ENCODE results near the gene CHCHD2.

DNA sequence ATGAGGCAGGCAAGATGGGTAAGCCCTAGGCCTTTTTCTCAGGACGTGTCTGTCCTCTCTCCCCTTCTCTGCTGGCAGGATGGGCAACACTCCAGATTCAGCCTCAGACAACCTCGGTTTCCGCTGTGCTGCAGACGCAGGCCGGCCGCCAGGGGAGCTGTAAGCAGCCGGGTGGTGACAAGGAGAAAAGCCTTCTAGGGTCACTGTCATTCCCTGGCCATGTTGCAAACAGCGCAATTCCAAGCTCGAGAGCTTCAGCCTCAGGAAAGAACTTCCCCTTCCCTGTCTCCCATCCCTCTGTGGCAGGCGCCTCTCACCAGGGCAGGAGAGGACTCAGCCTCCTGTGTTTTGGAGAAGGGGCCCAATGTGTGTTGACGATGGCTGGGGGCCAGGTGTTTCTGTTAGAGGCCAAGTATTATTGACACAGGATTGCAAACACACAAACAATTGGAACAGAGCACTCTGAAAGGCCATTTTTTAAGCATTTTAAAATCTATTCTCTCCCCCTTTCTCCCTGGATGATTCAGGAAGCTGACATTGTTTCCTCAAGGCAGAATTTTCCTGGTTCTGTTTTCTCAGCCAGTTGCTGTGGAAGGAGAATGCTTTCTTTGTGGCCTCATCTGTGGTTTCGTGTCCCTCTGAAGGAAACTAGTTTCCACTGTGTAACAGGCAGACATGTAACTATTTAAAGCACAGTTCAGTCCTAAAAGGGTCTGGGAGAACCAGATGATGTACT is 26.7 kb downstream of the CHCHD2 start:
- TF ChIP-seq POLR2AphosphoS5 (IDR thresholded peaks at IDR 0.05; ENCODE audit: low read depth, low read length) (no peak), POLR2A (IDR thresholded peaks at IDR 0.05; ENCODE audit: low read depth, low read length) (no peak)
